PFSK-1 (cell line): ENCODE data around the gene EHD1.

ENCODE experiments used
- FOXP2 ChIP-seq: optimal IDR thresholded peaks from 2 replicates; pipeline ENCODE3; 2011; ENCODE audit warnings: borderline replicate concordance, control low read depth, inconsistent platforms; ENCODE audit not compliant: insufficient read depth; ENCODE audit errors: extremely low read length, extremely low read depth
- POLR2AphosphoS5 ChIP-seq: IDR thresholded peaks from 2 replicates; pipeline ENCODE4 v1.6.1; 2012; ENCODE audit warnings: low read depth, mild to moderate bottlenecking, control low read depth, low read length, moderate library complexity
- SIN3A ChIP-seq: IDR thresholded peaks from 2 replicates; pipeline ENCODE4 v1.6.1; 2012; ENCODE audit warnings: mild to moderate bottlenecking, low read length, moderate library complexity, borderline replicate concordance; ENCODE audit not compliant: insufficient read depth
- TAF1 ChIP-seq: IDR thresholded peaks from 2 replicates; pipeline ENCODE4 v1.6.1; 2012; ENCODE audit warnings: low read length, control low read depth, borderline replicate concordance; ENCODE audit not compliant: insufficient read depth
- TF ChIP-seq, protein P1 (sequence below), 2 experiments: IDR thresholded peaks; 2 replicates each; pipeline versions ENCODE4 v1.6.1 to v1.8.0; 2011 to 2012; ENCODE audit warnings: low read depth in 2 of 2, low read length in 2 of 2, control low read depth in 1 of 2, inconsistent platforms in 1 of 2, mild to moderate bottlenecking in 1 of 2, moderate library complexity in 1 of 2; ENCODE audit not compliant: insufficient read depth in 1 of 2

EHD1 gene

DNA sequence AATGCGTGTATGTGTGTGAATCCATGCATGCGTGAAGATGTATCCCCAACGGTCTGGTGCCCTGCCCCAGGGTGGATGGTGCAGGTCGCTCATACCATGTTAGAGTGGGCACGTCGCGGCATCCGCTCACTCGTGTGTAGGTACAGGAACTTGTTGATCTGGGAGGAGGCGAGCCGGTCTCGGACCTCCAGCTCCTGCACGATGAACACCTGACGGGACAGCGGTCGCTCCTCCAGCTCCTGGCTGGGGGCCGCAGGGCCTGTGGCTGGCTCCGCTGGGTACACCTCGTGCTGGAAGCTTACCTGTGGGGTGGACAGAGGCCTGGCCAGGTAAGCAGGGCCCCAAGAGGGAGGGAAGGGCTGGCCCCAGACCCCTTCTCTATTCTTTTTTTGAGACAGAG lies 20.1 kb upstream of the EHD1 start:
- TF ChIP-seq SIN3A = no peak

- TF ChIP-seq SIN3A = no peak
- TF ChIP-seq TAF1 = no peak
- TF ChIP-seq FOXP2 = no peak
- TF ChIP-seq, protein P1, sequence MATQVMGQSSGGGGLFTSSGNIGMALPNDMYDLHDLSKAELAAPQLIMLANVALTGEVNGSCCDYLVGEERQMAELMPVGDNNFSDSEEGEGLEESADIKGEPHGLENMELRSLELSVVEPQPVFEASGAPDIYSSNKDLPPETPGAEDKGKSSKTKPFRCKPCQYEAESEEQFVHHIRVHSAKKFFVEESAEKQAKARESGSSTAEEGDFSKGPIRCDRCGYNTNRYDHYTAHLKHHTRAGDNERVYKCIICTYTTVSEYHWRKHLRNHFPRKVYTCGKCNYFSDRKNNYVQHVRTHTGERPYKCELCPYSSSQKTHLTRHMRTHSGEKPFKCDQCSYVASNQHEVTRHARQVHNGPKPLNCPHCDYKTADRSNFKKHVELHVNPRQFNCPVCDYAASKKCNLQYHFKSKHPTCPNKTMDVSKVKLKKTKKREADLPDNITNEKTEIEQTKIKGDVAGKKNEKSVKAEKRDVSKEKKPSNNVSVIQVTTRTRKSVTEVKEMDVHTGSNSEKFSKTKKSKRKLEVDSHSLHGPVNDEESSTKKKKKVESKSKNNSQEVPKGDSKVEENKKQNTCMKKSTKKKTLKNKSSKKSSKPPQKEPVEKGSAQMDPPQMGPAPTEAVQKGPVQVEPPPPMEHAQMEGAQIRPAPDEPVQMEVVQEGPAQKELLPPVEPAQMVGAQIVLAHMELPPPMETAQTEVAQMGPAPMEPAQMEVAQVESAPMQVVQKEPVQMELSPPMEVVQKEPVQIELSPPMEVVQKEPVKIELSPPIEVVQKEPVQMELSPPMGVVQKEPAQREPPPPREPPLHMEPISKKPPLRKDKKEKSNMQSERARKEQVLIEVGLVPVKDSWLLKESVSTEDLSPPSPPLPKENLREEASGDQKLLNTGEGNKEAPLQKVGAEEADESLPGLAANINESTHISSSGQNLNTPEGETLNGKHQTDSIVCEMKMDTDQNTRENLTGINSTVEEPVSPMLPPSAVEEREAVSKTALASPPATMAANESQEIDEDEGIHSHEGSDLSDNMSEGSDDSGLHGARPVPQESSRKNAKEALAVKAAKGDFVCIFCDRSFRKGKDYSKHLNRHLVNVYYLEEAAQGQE (IDR thresholded peaks at IDR 0.05; ENCODE audit: insufficient read depth in 1 of 2, low read depth in 2 of 2, low read length in 2 of 2) = no peak
- TF ChIP-seq POLR2AphosphoS5 = no peak
Measured at GRCh38 chr11:64898076-64898445, 19.6 kb upstream of the EHD1 start.

GRCh38 chr11:64897381-64898075 lies 19.1 kb upstream of the EHD1 start:
- TF ChIP-seq, protein P1 (IDR thresholded peaks at IDR 0.05; ENCODE audit: insufficient read depth in 1 of 2, low read depth in 2 of 2, low read length in 2 of 2) = no peak
- TF ChIP-seq POLR2AphosphoS5 (no peak), FOXP2 (no peak), SIN3A (no peak), TAF1 (no peak)

- TF ChIP-seq, protein P1 (IDR thresholded peaks at IDR 0.05; ENCODE audit: insufficient read depth in 1 of 2, low read depth in 2 of 2, low read length in 2 of 2) = no peak
- TF ChIP-seq SIN3A (no peak), TAF1 (no peak), POLR2AphosphoS5 (no peak), FOXP2 (no peak)
Measured at GRCh38 chr11:64896448-64897022, 18.1 kb upstream of the EHD1 start.

GRCh38 chr11:64894812-64895452 lies 16.5 kb upstream of the EHD1 start:
- TF ChIP-seq POLR2AphosphoS5 (no peak), FOXP2 (no peak), SIN3A (no peak), TAF1 (no peak)
- TF ChIP-seq, protein P1 (IDR thresholded peaks at IDR 0.05; ENCODE audit: insufficient read depth in 1 of 2, low read depth in 2 of 2, low read length in 2 of 2) = no peak
